ENCODE measurements around the gene EME1. TPM values are rescaled to one million over a fixed set of nuclear protein-coding genes. Genes with fewer than 3 reads are reported as not detected.

The EME1 gene
- total RNA-seq, 1 donor from 2014 or later: 3.6 TPM

GRCh38 chr17:50363217-50364060, 9.6 kb upstream of the EME1 start:
- DNase-seq: no peak

GRCh38 chr17:50364061-50364458, 9.0 kb upstream of the EME1 start:
- no peak for DNase-seq

- no peak for DNase-seq
These were observed 8.3 kb upstream of the EME1 start for GRCh38 chr17:50364715-50365114.

- DNase-seq: no peak
These were observed 7.9 kb upstream of the EME1 start for GRCh38 chr17:50365165-50365564.

- DNase-seq: no peak
These were observed 7.2 kb upstream of the EME1 start for GRCh38 chr17:50365649-50366393.

- no peak for DNase-seq
These were observed 5.6 kb upstream of the EME1 start for GRCh38 chr17:50367401-50367800.

GRCh38 chr17:50370052-50370451, 3.0 kb upstream of the EME1 start:
- DNase-seq: no peak

- DNase-seq: no peak
These were observed 1.5 kb upstream of the EME1 start for GRCh38 chr17:50371526-50371925.

- no peak for DNase-seq
These were observed 739 bp upstream of the EME1 start for GRCh38 chr17:50372222-50372757.

- no peak for DNase-seq
These were observed 676 bp downstream of the EME1 start for GRCh38 chr17:50373705-50374104.

- no peak for DNase-seq
These were observed 3.0 kb downstream of the EME1 start for GRCh38 chr17:50375858-50376538.

- DNase-seq: no peak
These were observed 6.5 kb downstream of the EME1 start for GRCh38 chr17:50379351-50380132.

GRCh38 chr17:50380369-50381259, 7.6 kb downstream of the EME1 start:
- DNase-seq: no peak

GRCh38 chr17:50381260-50381815, 8.3 kb downstream of the EME1 start:
- DNase-seq: no peak

GRCh38 chr17:50381920-50382319, 8.9 kb downstream of the EME1 start:
- no peak for DNase-seq

GRCh38 chr17:50382931-50383330, 9.9 kb downstream of the EME1 start:
- DNase-seq: no peak

- no peak for DNase-seq
These were observed 13.5 kb downstream of the EME1 start for GRCh38 chr17:50386510-50386909.

GRCh38 chr17:50388728-50389127, 15.7 kb downstream of the EME1 start:
- DNase-seq: no peak

- no peak for DNase-seq
These were observed 16.5 kb downstream of the EME1 start for GRCh38 chr17:50389534-50389933.

- DNase-seq: no peak
These were observed 19.6 kb downstream of the EME1 start for GRCh38 chr17:50392621-50393020.

GRCh38 chr17:50393700-50394099, 20.7 kb downstream of the EME1 start:
- DNase-seq: no peak
